DOHH2 (cell line): ENCODE results near the gene GPR157.

Experiments
- EZH2phosphoT487 ChIP-seq: fragments of 200-600 bp; sonication (generic); IDR thresholded peaks from 2 replicates; pipeline ENCODE4 v1.6.1; 2017; ENCODE audit warnings: borderline replicate concordance, mild to moderate bottlenecking, antibody characterized with exemption, low read length, moderate library complexity, mixed read lengths
- TF ChIP-seq, protein P1 (sequence below): fragments of 200-600 bp; sonication (generic); IDR thresholded peaks from one replicate; pipeline ENCODE4 v1.5.1; 2014; ENCODE audit warnings: antibody characterized with exemption, mild to moderate bottlenecking, low read depth, low read length; ENCODE audit not compliant: poor library complexity, severe bottlenecking

DNA sequence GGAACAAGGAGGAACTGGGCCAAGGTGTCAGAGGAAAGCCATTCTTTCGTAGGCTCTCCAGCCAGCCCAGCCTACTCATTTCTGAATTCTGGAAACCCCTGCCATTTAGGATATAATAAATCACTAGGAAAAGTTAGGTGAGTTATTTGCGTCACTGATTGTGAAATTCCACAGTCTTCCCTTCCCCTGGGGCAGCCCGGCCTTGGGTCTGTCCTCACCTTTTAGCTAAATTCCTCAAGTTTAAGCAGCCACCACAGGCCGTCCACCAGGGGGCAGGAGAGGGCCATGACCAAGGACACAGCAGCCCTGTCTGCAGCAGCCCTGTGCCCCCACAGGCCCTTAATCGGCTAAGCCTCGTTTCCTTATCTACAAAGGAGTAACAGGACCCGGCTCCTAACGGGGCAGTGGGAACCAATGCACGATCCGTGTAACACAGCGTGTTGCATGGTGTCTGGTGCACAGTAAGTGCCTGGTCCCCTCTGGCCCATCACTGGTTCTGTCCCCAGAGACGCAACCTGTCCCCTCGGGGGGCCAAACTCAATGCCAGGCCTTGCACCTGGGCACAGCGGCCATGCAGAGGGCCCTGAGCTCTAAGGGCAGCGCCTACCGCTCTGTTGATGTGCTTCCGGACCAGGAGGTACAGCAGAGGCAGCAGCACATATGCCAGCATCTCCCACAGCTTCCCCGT is 18.1 kb downstream of the GPR157 start:
- TF ChIP-seq, protein P1, sequence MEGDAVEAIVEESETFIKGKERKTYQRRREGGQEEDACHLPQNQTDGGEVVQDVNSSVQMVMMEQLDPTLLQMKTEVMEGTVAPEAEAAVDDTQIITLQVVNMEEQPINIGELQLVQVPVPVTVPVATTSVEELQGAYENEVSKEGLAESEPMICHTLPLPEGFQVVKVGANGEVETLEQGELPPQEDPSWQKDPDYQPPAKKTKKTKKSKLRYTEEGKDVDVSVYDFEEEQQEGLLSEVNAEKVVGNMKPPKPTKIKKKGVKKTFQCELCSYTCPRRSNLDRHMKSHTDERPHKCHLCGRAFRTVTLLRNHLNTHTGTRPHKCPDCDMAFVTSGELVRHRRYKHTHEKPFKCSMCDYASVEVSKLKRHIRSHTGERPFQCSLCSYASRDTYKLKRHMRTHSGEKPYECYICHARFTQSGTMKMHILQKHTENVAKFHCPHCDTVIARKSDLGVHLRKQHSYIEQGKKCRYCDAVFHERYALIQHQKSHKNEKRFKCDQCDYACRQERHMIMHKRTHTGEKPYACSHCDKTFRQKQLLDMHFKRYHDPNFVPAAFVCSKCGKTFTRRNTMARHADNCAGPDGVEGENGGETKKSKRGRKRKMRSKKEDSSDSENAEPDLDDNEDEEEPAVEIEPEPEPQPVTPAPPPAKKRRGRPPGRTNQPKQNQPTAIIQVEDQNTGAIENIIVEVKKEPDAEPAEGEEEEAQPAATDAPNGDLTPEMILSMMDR: peak; percentile 97
- no peak for TF ChIP-seq EZH2phosphoT487
